Fibroblast of the aortic adventitia (primary cell): ENCODE results near the gene TAB2. TPM values are rescaled to one million over a fixed set of nuclear protein-coding genes. Genes with fewer than 3 reads are reported as not detected.
A peak's percentile ranks its signal among the peaks of the same experiment; 100 is the strongest.

Source experiments
- DNase-seq: peaks from one replicate; pipeline ENCODE4 v3.0.0-alpha.2; 2010; ENCODE audit warnings: low read depth
- H3K4me3 ChIP-seq: 2 replicates; pipeline ENCODE4 v1.5.1; 2011; ENCODE audit warnings: low read depth, mild to moderate bottlenecking, control low read depth, low read length, moderate library complexity
- total RNA-seq: library from RNA; depleted of rRNA; stranded (reverse); fragments of >200 nt; gene quantifications from 2 replicates; pipeline ENCODE4 v1.2.3, GENCODE V29; 2012; ENCODE audit warnings: low replicate concordance
- TF ChIP-seq, protein P1 (sequence below): IDR thresholded peaks from 2 replicates; pipeline ENCODE4 v1.5.1; 2011; ENCODE audit warnings: mild to moderate bottlenecking, low read length, control low read depth, inconsistent platforms; ENCODE audit not compliant: insufficient read depth

Gene TAB2
- total RNA-seq, 1 donor = 40.0 TPM

DNA sequence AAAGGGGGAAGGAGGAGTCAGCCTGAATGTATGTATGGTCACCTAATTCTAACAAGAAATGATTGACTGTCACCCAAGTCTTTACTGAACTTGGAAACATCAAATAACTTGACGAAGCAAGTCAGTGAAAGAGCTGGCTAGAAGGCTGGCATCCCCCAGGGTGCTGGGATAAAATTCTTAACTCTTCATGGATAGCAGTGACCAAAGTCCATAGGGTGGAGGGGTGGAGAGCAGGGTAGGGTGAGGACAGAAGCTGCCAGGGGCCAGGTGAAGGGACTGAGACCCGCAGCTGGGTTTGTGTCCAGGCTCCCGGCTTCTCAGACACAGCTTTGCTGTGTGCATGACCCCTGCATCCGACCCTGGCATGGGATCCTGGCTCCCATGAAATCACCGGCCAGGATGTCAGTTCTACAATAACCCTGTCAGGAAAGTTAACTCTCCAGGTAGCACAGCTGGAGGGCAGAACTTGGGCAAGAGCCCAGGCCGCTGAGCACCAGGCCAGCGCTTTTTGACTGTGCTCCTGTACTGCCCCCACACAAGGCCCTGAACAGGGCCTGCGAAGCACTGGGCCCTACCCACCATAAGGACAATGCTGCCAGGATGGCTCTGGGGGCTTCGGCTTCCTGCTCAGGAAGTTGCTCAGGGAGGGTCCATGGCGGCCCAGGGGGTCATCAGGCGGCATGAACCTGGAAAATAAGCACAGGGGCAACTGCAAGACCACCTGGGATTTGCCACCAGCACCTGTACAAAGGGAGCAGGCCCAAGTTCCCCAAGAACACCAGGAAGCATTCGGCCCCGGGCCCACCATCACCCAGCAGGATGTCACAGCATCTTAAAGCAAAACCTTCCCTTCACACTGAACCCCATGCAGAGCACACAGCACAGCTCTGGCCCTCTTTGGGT lies 134.8 kb downstream of the TAB2 start:
- DNase-seq = no peak
- no peak overlapping the region for H3K4me3 ChIP-seq
- TF ChIP-seq, protein P1, sequence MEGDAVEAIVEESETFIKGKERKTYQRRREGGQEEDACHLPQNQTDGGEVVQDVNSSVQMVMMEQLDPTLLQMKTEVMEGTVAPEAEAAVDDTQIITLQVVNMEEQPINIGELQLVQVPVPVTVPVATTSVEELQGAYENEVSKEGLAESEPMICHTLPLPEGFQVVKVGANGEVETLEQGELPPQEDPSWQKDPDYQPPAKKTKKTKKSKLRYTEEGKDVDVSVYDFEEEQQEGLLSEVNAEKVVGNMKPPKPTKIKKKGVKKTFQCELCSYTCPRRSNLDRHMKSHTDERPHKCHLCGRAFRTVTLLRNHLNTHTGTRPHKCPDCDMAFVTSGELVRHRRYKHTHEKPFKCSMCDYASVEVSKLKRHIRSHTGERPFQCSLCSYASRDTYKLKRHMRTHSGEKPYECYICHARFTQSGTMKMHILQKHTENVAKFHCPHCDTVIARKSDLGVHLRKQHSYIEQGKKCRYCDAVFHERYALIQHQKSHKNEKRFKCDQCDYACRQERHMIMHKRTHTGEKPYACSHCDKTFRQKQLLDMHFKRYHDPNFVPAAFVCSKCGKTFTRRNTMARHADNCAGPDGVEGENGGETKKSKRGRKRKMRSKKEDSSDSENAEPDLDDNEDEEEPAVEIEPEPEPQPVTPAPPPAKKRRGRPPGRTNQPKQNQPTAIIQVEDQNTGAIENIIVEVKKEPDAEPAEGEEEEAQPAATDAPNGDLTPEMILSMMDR = no peak

DNA sequence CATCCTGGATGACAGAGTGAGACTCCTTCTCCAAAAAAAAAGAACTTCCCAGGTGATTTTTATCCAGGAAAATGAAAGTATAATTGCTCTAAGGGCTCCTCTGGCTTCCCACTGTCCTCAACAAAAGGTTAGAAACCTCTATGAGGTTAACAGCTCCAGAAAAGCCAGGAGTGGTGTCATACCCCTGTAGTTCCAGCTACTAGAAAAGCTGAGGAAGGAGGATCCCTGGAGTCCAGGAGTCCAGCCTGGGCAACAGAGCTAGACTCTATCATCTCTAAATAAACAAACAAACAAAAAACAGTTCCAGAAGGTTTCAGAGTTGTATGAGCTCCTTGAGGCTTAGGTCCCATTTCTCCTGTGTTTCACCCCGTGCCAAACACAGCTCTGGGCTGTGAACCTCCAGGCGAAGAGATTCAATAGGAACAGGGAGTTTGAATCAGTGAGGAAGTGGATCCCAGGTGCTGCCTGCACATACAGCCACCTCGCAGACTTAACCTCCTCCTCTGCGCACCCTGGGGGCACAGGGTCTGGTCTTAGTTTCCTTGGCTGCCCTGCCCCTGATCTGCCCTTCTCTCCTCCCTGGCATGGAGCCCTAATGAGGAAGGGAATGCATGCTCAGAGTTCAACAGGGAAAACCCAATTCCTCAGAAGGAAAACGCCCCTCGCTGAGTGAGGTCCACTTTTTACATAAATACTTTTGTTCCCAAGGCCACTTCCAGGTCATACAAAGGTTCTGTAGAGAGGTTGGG lies 136.3 kb downstream of the TAB2 start:
- DNase-seq = no peak
- TF ChIP-seq, protein P1 = no peak
- H3K4me3 ChIP-seq = no peak overlapping the region

DNA sequence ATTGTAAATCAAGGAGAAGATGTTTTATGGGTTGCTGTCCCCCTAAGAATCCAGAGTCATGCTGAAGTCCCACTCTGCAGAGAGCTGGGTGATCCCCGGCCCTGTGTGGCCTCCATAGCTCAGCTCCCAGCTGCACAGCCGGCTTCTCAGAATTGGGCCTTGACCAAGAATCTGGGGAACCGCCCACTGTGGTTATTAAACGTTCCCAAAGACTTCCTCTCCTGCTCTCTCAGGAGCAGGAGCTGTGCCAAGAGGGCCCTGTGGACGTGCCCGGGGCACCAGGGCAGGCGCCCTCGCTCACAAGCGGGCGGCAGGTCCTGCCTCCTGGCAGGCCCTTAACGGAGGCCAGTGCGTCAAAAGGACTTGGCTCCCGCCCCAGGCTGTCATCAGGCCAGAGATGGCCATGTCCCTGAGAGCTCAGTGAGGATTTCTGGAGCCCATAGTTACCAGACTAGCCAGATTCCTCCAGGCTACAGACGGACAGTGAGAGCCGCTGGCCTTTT lies 136.9 kb downstream of the TAB2 start:
- TF ChIP-seq, protein P1 = no peak
- H3K4me3 ChIP-seq = no peak overlapping the region

DNA sequence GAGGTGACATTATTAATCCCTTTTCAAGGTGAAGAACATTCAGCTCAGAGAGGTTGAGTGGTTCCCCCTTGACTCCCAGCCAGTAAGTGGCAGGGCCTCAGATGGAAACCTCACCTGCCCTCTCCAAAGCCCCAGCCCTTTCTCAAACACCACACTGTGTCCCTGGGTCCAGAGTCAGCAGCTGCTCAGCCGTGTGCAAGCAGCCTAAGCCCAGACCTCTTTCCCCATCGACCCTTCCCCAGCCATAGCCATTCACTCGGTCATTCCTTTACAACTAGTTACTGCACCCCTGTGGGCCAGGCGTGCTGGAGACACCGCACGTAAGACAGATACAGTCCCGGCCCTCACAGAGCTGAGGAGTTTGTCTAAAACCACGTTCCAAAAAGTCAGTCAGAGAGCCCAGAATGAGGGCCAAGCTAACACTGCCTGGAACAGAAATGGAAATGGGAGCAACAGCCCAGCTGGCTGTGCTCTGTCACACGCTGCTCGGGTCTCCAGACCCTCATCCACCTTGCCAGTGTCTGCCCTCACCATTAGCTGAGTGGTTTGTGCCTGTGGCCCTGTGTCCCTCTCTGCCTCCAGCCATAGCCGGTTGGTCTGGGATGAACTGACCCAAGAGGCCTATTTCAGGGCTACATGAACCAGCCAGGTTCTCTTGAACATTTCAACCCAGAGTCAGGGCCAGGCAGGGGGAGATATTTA lies 137.7 kb downstream of the TAB2 start:
- TF ChIP-seq, protein P1 = no peak
- H3K4me3 ChIP-seq = no peak overlapping the region
- no peak for DNase-seq

More for the DNA sequence above, 136.9 kb downstream of the TAB2 start:
- peak; percentile 96 for DNase-seq

DNA sequence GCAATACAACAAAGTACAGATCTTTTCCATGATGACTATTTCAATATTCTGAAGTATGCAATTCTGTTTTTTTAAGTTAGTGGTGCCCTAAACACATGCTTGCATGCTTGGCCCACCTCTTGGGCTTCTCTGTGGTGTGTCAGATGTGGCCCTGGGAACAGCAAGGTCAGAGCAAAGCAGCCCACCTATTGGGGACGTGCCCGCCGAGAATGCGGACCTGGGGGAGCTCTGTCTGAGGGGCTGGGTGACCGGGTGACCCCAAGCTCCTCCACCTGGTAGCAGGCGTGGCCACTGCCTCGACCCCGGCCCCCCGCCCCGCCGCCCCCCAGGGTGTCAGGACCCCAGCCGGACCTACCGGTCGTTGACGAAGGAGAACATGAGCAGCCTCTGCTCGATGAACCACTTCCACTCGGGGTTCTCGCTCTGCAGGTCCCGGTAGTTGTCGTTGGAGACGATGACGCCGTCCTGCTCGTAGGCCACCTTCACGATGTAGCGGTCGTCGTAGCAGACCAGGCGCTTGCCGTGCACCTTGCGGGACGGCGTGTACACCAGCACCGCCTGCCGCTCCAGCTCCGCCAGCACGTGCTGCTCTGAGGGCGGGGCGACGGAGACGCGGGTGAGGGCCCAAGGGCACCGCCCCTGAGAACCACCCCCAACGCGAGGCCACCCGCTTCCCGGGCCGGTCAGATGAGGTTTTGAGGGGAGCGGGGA lies 139.0 kb downstream of the TAB2 start:
- TF ChIP-seq, protein P1 = no peak
- H3K4me3 ChIP-seq = no peak overlapping the region
- DNase-seq = no peak
